Lung (tissue), 12 donors: ENCODE data around the gene RGS10. TPM values are rescaled to one million over a fixed set of nuclear protein-coding genes. Genes with fewer than 3 reads are reported as not detected.

Experiments
- ATAC-seq: fragments of 200-7000 bp; cut with Tn5 transposase; one replicate; pipeline ENCODE4 v1.9.1; 2020; ENCODE audit warnings: moderate number of reproducible peaks; ENCODE audit not compliant: insufficient read depth, low FRiP score
- DNase-seq, 3 donors: peaks; one replicate each; pipeline ENCODE4 v3.0.0-alpha.2; 2013 to 2017
- H3K27ac ChIP-seq, 2 donors: one replicate each; pipeline ENCODE4 v1.5.1; 2013; ENCODE audit warnings: mild to moderate bottlenecking in 2 of 2, moderate library complexity in 2 of 2, control low read depth in 1 of 2, inconsistent platforms in 1 of 2, low read depth in 1 of 2, low read length in 1 of 2
- H3K27me3 ChIP-seq, 3 donors: one replicate each; pipeline ENCODE4 v1.5.1; 2013; ENCODE audit warnings: low read length in 2 of 3; ENCODE audit not compliant: control insufficient read depth in 3 of 3, insufficient read depth in 3 of 3
- H3K36me3 ChIP-seq, 4 donors: one replicate each; pipeline ENCODE4 v1.5.1; 2013; ENCODE audit warnings: low read length in 4 of 4, mild to moderate bottlenecking in 1 of 4, moderate library complexity in 1 of 4; ENCODE audit not compliant: control insufficient read depth in 4 of 4, insufficient read depth in 4 of 4
- H3K4me1 ChIP-seq, 5 donors: one replicate each; pipeline ENCODE4 v1.5.1; 2013; ENCODE audit warnings: low read length in 5 of 5, mild to moderate bottlenecking in 2 of 5, moderate library complexity in 1 of 5; ENCODE audit not compliant: control insufficient read depth in 5 of 5, insufficient read depth in 5 of 5
- H3K4me3 ChIP-seq: one replicate; pipeline ENCODE4 v1.5.1; 2013; ENCODE audit warnings: mild to moderate bottlenecking, control low read depth, moderate library complexity
- H3K9ac ChIP-seq, 2 donors: one replicate each; pipeline ENCODE4 v1.5.1; 2013; ENCODE audit warnings: low read length in 2 of 2, control low read depth in 1 of 2; ENCODE audit not compliant: insufficient read depth in 1 of 2
- H3K9me3 ChIP-seq, 4 donors: one replicate each; pipeline ENCODE4 v1.5.1; 2013; ENCODE audit warnings: low read length in 3 of 4, mild to moderate bottlenecking in 1 of 4, moderate library complexity in 1 of 4; ENCODE audit not compliant: control insufficient read depth in 4 of 4, insufficient read depth in 3 of 4
- WGBS, 2 donors: extraction: QIAGEN DNeasy Blood & Tissue Kit; methylation state at CpG; one replicate each; pipeline ENCODE4 v1.1.7; 2013; 5-methylcytosine and 5-hydroxymethylcytosine counted together
- polyA plus RNA-seq, 2 donors: library from polyadenylated mRNA; stranded (reverse); fragments of 200-250 nt; gene quantifications; one replicate each; pipeline ENCODE4 v1.2.1, GENCODE V29; 2013
- total RNA-seq, 2 donors: library from RNA; depleted of rRNA in 1 of 2; stranded (reverse); fragments of >200 nt in 1 of 2; gene quantifications; one replicate each; pipeline ENCODE4 v1.2.1, GENCODE V29; 2014 to 2021
- TF ChIP-seq, protein P1 (sequence below): IDR thresholded peaks from 2 replicates; pipeline ENCODE4 v1.5.1; 2012; ENCODE audit warnings: mild to moderate bottlenecking; ENCODE audit errors: control extremely low read depth, extremely low read depth
- donor health status: control.
- donor health status: control.
- donor health status: Bipolar disorder and iron deficiency.
- donor health status: healthy.
- donor health status: DM: yes; HTN: yes; CAD: no.

The RGS10 gene
- total and polyA plus RNA-seq, 4 donors = 17.0 to 43.4 (median 29.8) TPM

GRCh38 chr10:119470920-119471702, 71.4 kb downstream of the RGS10 start:
- TF ChIP-seq, protein P1, sequence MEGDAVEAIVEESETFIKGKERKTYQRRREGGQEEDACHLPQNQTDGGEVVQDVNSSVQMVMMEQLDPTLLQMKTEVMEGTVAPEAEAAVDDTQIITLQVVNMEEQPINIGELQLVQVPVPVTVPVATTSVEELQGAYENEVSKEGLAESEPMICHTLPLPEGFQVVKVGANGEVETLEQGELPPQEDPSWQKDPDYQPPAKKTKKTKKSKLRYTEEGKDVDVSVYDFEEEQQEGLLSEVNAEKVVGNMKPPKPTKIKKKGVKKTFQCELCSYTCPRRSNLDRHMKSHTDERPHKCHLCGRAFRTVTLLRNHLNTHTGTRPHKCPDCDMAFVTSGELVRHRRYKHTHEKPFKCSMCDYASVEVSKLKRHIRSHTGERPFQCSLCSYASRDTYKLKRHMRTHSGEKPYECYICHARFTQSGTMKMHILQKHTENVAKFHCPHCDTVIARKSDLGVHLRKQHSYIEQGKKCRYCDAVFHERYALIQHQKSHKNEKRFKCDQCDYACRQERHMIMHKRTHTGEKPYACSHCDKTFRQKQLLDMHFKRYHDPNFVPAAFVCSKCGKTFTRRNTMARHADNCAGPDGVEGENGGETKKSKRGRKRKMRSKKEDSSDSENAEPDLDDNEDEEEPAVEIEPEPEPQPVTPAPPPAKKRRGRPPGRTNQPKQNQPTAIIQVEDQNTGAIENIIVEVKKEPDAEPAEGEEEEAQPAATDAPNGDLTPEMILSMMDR = no peak
- no peak for ATAC-seq
- 83 to 86% methylated on average over 3 of the region's 3 CpGs for WGBS, 2 donors

DNA sequence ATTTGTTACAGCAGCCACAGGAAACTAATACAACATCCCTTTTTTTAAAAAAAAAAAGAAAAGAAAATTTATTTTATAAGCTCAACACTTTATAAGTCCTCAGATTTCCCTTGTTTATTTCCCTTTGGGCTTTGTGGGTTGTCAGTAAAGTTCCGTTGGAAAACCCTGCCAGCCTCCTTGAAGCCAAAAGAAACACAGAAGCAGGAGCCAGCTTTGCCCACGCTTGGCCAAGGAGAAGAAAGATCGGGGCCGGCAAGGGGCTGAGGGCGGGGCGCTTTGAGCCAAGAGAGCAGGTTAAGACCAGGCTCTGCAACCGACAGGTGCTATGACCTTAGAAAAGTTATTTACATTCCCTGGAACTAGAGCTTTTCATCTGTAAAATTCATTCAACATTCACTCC, 72.7 kb downstream of the RGS10 start:
- TF ChIP-seq, protein P1 = no peak
- Histone ChIP-seq H3K4me3 (no peak overlapping the region), H3K27ac (no peak overlapping the region), H3K9me3 (peaks cover 0 to 2% (median 0%) of the 10 kb centered on the region in 4 donors), H3K27me3 (peaks cover 0 to 4% (median 0%) of the 10 kb centered on the region in 3 donors), H3K9ac (no peak overlapping the region), H3K36me3 (no peaks in the 10 kb centered on the region), H3K4me1 (no peaks in the 10 kb centered on the region)
- 60 to 80% methylated on average over 7 of the region's 7 CpGs for WGBS, 2 donors
- no peak for ATAC-seq
- DNase-seq = no peak

More at GRCh38 chr10:119470920-119471702, 71.4 kb downstream of the RGS10 start:
- no peaks in the 10 kb centered on the region for H3K36me3 ChIP-seq
- H3K4me1 ChIP-seq = no peaks in the 10 kb centered on the region
- H3K27me3 ChIP-seq = peaks cover 0 to 4% (median 0%) of the 10 kb centered on the region in 3 donors
- DNase-seq = no peak
- no peak overlapping the region for H3K9ac ChIP-seq
- no peak overlapping the region for H3K4me3 ChIP-seq
- peaks cover 0 to 2% (median 0%) of the 10 kb centered on the region in 4 donors for H3K9me3 ChIP-seq
- no peak overlapping the region for H3K27ac ChIP-seq

DNA sequence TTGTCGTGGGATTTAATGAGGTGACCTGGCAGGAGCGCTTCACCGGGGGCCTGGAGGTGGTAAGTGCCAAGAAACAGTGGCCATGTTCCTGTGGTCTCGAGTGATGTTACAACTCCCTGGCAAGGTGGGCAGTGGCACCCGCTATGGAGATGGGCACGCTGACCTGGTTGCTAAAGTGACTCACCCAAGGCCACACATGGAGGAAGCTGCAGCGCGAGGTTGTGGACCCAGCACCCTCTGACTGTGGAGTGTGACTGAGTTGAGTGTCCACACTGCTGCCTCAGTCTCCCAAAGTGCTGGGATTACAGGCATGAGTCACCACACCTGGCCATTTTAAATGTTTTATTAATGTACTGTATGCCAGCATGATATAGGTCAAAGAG, 73.2 kb downstream of the RGS10 start:
- Histone ChIP-seq H3K27me3 (peaks cover 0 to 4% (median 0%) of the 10 kb centered on the region in 3 donors), H3K9ac (no peak overlapping the region), H3K9me3 (peaks cover 0 to 2% (median 0%) of the 10 kb centered on the region in 4 donors), H3K36me3 (no peaks in the 10 kb centered on the region), H3K27ac (no peak overlapping the region), H3K4me3 (no peak overlapping the region), H3K4me1 (no peaks in the 10 kb centered on the region)
- WGBS, 2 donors = 93% methylated on average over 8 of the region's 8 CpGs
- ATAC-seq = no peak
- DNase-seq = no peak
- TF ChIP-seq, protein P1 = no peak
